ENCODE results near the gene KIN.
"Not testable (repeated sequence)": the region's sequence is repeated elsewhere in the genome, so short reads cannot be mapped to it uniquely, and the experiment has no call there.

Gene KIN

DNA sequence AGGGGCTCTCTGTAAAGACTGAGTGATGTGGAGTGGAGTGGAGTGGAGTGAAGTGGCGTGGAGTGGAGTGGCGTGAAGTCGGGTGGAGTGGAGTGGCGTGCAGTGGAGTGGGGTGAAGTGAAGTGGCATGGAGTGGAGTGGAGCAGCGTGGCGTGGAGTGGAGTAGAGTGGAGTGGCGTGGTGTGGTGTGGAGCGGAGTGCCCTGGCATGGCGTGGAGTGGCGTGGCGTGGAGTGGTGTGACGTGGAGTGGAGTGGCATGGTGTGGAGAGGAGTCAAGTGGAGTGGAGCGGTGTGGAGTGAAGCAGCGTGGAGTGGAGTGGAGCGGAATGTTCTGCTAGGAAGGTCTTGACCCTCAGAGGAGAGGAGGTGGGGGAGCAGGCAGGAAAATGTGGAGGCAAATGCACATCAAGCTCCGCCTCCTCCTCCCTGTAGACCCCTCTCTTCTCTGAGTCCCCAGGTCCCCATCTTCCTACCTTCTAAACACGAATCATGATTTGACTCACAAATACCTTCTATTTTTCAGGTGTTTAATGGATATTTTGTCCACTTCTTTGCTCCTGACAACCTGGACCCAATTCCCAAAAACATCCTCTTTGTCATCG lies 64.8 kb downstream of the KIN start:
- DNase-seq (ENCODE audit: low read depth), result no peak

DNA sequence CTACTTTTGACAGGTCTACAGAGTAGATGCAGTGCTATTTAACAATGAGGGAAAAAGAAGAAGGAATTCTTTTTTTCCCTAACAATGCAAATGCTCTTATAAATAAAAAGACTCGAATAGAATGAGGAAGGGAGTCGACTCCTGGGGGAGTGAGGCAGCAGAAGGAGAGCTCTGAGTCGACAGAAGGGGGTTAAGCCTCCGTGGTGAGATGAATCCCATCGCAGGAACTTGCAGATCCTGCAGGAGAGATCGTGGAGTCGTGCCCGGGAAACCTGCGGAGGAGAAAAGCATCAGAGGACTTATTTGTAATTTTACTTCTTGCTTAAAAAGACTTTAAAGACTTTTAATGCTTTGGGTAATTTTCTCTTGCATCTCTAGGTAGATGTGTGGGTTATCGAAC lies 67.3 kb downstream of the KIN start:
- DNase-seq (ENCODE audit: low read depth), result no peak

DNA sequence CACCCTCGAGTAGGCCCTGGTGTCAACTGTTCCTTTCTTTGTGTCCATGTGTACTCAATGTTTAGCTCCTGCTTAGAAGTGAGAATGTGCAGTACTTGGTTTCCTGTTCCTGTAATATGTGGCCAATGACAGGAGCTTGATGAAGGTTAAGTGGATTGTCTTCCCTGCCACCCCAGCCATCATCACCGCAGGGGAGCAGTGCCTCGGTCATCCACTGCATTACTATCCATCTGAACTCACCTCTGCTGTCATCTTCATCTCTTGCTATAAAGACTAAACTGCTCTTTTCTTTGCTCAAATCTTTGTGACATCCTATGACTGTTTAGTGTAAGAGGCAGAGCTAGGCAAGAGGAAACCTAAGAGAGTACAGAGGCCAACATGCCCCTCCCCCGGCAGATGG lies 69.1 kb downstream of the KIN start:
- no peak for DNase-seq (ENCODE audit: low read depth)

DNA sequence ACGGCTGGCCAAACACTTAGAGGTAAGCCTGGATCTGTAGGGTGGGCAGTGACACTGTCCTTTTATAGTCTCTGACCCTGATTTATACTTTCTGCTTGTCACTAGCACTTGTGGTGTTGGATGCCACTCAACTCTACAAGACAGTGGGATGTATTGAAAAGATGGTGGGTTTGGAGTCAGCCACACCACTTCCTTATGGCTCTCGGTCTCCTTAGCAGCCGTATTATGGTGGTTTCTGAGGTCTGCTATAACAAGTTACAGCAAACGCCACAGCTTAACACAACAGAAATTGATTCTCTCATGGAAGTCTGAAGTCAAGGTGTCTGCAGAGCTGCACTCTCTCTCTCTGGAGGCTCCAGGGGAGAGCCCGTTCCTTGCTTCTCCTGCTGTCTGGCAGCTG lies 70.0 kb downstream of the KIN start:
- no peak for DNase-seq (ENCODE audit: low read depth)

DNA sequence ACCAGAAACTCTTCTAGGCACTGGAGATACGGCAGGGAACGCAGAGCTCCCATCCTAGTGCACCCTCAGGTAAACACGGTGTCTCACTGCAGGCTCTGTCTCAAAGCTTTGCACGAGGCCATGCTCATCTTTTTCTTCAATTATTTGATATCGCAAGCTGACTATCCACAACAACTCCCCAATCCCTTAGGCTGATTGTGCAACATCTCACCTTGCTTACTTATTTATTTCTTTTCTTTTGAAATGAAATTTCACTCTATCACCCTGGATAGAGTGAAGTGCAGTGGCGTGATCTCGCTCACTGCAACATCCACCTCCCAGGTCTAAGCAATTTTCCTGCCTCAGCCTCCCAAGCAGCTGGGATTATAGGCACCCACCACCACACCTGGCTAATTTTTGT lies 72.3 kb downstream of the KIN start:
- no peak for DNase-seq (ENCODE audit: low read depth)

DNA sequence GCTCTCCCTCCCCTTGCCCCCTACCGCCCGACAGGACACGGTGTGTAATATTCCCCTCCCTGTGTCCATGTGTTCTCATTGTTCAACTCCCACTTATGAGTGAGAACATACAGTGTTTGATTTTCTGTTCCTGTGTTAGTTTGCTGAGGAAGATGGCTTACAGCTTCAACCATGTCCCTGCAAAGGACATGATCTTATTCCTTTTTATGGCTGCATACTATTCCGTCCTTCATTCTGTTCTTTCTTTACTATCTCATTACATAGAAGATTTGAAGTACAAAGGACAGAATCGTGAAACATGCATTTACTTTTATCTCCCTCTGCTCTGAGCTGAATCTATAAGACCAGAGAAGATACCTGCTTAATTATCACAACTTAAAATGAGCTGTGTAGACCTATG lies 76.7 kb downstream of the KIN start:
- not testable (repeated sequence) for DNase-seq (ENCODE audit: low read depth)

DNA sequence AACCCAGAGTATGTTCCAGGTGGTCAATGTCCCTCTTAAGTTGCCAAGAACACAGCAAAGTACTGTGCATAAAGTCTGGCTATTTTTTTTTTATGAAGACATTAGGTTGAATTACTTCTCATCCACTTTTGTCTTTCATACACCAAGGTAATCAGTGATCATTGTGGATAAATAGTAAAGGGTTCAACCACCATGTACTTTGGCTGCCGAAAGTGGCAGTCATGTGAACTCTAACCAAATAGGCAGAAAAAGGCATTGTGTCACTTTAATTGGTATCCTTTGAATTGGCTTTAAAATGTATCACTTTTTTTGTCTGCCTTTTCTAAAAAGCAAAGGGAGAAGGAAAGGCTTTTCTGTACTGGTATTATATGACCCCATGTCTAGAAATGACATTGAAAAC lies 77.3 kb downstream of the KIN start:
- no peak for DNase-seq (ENCODE audit: low read depth)

DNA sequence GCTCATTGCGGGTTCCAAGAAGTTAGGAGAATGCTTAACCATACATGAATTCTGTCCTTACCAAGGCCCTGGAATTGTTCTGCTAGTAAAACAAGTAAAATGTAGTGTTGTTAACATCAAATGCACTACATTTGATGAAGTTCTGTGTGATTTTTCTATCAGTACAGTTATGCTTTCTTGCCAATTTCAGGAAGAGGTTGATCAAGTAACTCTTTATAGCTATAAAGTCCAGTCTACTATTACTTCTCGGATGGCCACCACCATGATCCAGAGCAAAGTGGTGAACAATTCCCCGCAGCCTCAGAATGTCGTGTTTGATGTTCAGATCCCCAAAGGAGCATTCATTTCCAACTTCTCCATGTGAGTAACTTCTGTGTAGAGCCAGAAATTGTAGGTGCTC lies 79.0 kb downstream of the KIN start:
- DNase-seq (ENCODE audit: low read depth), result no peak

DNA sequence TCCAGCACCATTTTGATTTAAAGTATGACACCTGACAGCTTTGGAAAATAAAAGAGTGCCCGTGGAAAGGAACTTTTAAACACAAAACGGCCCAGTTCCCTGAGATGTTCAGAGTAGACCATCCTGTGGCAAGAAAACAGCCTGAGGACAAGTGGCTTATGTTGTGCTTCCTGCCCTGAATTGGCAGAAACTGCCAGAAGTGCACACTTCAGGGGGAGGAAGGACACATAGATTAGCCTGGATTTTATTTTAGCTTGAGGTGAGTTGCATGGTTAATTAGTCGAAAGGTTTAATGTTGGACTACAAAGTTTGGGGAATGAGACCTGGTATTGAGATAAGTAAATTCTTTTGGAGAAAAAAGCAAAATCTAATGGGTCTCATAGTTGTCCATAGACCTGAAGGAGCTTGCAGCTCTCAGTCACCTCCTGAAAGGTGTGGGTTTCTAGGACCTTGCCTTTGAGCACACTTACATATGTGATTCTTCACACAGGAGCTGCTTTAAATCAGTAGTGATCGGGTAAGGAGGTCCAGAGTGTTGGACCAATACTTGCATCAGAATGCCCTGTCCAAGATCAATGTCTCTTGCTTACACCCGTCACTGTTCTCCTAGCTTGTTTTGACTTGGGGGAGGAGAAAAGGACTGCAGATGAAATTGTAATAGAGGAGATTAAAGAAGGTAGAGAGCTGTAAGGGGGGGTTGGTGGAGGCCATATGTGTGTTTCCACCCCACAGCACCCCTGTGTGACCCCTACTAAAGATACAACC lies 79.8 kb downstream of the KIN start:
- no peak for DNase-seq (ENCODE audit: low read depth)

DNA sequence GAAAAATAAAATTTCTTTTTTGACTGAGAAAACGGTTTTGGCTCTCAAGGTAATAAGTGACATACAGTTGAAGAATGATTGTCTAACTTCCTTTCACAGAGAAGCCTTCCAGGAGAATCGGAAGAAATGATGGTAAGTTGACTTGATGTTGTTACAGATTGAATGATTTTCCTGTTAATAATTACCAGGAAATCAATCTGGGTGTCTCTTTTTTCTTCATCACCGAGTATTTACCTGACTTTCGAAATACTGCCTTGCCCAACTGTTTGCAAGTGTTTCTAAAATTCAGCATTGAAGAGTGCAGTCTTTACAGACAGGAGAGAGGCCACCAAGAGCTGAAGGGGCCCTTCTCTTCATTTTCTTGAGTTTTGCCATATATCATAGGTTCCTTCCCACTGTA lies 80.7 kb downstream of the KIN start:
- no peak for DNase-seq (ENCODE audit: low read depth)

DNA sequence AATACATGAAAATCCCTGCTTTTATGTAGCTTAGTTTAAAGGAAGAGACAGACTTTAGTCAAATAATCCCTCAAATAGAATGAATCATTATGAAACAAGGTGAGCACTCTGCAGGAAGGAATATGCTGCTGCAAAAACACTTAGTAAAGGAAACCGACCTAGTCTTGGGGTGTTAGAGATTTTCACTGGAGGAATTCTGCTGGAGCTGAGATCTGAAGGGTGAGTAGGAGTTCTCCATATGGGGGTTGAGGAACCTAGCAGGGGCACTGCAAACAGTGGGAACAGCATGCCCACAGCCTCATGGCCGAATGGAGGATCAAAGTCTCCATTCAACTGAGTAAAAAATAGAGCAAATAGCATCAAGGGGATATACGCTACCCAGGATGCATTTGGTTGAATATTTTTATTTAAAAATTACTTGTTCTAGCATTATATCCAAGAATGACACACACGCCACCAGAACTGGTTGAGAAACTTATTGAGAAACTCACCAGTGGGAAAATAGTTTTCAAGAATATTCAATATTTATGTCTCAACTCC lies 81.2 kb downstream of the KIN start:
- no peak for DNase-seq (ENCODE audit: low read depth)

DNA sequence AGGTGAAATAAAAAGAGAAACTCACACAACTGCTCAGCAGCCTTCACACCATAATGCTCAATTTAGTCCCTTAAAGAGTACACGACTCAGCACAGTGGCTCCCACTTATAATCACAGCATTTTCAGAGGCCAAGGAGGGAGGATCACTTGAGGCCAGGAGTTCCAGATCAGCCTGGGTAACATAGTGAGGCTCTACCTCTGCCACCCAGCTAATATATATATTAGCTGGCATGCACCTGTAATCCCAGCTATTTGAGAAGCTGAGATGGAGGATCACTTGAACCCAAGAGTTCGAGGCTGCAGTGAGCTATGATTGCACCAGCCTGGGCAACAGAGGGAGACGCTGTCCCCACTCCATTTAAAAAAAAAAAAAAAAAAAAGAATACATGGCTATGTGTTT lies 82.5 kb downstream of the KIN start:
- DNase-seq (ENCODE audit: low read depth), result no peak

DNA sequence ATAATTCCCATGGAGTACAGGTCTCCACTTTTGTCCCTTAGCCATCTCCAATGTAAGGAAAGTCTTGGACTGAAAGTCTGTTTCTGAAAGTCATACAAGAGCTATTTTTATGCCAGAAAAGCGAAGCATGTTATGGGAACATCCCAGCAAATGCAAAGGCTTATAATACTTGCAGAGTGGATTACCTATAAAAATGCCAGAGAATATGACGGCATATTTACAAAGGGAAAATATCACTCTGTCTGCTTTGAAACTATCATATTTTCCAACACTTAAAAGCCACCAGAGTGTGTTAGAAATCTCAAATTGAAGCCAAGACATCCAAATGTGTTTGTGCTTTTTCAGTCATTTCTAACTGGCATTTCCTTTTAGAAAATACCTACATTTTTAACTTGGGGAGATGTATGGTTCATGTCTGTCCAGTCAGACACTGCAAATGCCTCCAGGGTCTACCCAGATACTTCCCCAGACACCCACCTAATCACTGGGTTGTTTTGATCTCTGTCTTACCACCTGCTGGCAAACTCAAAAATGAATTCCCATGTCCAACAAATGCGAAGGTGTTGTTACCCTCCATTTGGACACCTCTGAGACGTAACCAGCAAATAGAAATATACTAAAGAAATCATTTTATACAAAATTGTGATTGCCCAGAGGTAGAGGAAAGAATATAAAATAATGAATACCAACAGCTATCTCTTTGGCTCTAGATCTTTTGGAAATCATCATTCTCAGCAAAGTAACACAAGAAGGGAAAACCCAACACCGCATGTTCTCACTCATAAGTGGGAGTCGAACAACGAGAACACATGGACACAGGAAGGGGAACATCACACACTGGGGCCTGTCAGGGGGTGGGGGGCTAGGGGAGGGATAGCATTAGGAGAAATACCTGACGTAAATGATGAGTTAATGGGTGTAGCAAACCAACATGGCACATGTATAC lies 83.4 kb downstream of the KIN start:
- no peak for DNase-seq (ENCODE audit: low read depth)

DNA sequence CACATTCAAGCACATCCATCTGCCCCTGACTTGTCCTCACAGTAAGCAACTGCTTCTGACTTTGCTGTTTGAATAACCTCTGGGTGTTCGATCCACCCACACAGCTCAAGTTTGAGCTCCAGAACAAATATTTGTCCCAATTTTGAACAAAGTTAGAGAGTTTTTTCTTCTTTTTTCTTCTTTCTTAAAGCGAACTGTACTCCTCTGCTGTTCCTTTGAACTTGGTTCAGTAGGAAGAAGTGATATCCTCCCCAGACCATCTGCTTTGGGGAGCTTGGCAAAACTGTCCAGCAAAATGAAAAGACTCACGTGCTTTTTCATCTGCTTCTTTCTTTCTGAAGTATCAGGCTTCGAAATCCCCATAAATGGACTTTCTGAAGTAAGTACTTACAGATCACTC lies 84.7 kb downstream of the KIN start, which contains the start of gene ITIH2:
TSS of gene ITIH2 (plus strand) at position 177 of the 400 bp plus-strand sequence. CDS start at position 296, 119 bp downstream.
- DNase-seq (ENCODE audit: low read depth), result no peak

DNA sequence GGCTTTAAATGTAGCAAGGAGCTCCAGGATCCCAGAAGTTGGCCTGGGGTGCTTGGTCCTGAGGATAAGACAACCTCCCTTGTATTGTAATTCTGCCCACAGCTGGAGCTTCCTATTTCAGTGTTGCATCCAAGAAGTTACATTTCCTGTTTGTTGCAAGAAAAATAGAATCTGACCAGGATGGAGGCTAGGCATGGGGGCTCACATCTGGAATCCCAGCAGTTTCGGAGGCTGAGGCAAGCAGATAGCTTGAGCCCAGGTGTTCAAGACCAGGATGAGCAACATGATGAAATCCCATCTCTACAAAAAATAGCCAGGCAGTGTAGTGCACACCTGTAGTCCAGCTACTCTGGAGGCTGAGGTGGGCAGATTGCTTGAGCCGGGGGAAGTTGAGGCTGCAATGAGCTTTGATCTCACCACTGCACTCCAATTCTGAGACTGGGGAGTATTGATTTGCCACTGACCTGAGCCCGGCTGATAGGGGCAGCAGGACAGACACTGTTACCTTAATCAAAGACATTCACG lies 85.4 kb downstream of the KIN start:
- DNase-seq (ENCODE audit: low read depth), result no peak

DNA sequence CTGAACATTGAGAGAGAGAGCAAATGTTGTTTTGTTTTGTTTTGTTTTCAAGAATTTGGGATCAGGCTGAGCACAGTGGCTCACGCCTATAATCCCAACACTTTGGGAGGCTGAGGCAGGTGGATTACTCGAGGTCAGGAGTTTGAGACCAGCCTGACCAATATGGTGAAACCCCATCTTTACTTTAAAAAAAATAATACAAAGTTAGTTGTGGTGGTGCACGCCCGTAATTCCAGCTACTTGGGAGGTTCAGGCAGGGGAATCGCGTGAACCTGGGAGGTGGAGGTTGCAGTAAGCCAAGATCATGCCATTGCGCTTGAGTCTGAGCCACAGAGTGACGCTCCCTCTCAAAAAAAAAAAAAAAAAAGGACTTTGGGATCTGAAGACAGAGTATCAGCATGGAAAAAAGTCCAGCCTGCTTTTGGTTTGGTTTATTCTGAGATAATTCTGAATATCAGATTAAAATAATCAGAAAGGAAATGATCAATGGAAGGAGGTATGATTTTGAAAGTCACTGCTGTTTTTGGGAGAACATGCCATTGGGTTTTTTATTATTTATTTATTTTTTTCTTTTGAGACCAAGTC lies 86.5 kb downstream of the KIN start:
- no peak for DNase-seq (ENCODE audit: low read depth)

Data from activated T-cell treated with anti-CD3 and anti-CD28 coated beads for 1 hour (primary cell).